ENCODE measurements around the gene COPS7B.

COPS7B gene

GRCh38 chr2:231751042-231751815 is 35.0 kb upstream of the COPS7B start:
- DNase-seq (ENCODE audit: extremely low spot score), result no peak
- CTCF ChIA-PET, result interaction anchor here (1.2 to 2.1 kb wide), 3 partner anchors 37 to 74 kb away, joined by 3 to 6 read pairs (median 4); no protein-coding TSS in a partner anchor
- TF ChIP-seq CTCF (IDR thresholded peaks at IDR 0.05; ENCODE audit: control extremely low read depth, extremely low read depth, low read depth, missing control alignments), result no peak
- POLR2A ChIA-PET, result no interaction called here

GRCh38 chr2:231752061-231752460 is 34.2 kb upstream of the COPS7B start:
- CTCF ChIA-PET, result interaction anchor here (1.2 to 1.3 kb wide), 2 partner anchors 38 to 74 kb away, joined by 3 to 4 read pairs; no protein-coding TSS in a partner anchor
- DNase-seq (ENCODE audit: extremely low spot score), result no peak
- TF ChIP-seq CTCF (IDR thresholded peaks at IDR 0.05; ENCODE audit: control extremely low read depth, extremely low read depth, low read depth, missing control alignments), result no peak
- POLR2A ChIA-PET, result no interaction called here

GRCh38 chr2:231761735-231762134 is 24.5 kb upstream of the COPS7B start:
- POLR2A ChIA-PET, result interaction anchor here (0.6 kb wide), 1 partner anchor 149 kb away, joined by 4 read pairs; no protein-coding TSS in a partner anchor
- no peak for TF ChIP-seq CTCF (IDR thresholded peaks at IDR 0.05; ENCODE audit: control extremely low read depth, extremely low read depth, low read depth, missing control alignments)
- no peak for DNase-seq (ENCODE audit: extremely low spot score)
- CTCF ChIA-PET, result interaction anchor here (0.9 to 2.5 kb wide), 10 partner anchors 10 to 47 kb away, joined by 3 to 8 read pairs (median 4); no protein-coding TSS in a partner anchor

GRCh38 chr2:231764124-231764523 is 22.1 kb upstream of the COPS7B start:
- no peak for TF ChIP-seq CTCF (IDR thresholded peaks at IDR 0.05; ENCODE audit: control extremely low read depth, extremely low read depth, low read depth, missing control alignments)
- POLR2A ChIA-PET, result no interaction called here
- DNase-seq (ENCODE audit: extremely low spot score), result no peak
- CTCF ChIA-PET, result interaction anchor here (2.2 kb wide), 1 partner anchor 49 kb away, joined by 6 read pairs; no protein-coding TSS in a partner anchor

- DNase-seq (ENCODE audit: extremely low spot score), result no peak
- CTCF ChIA-PET, result interaction anchor here (2.2 kb wide), 1 partner anchor 50 kb away, joined by 6 read pairs; no protein-coding TSS in a partner anchor
- POLR2A ChIA-PET, result no interaction called here
- no peak for TF ChIP-seq CTCF (IDR thresholded peaks at IDR 0.05; ENCODE audit: control extremely low read depth, extremely low read depth, low read depth, missing control alignments)
These were observed 21.5 kb upstream of the COPS7B start for GRCh38 chr2:231764760-231765159.

GRCh38 chr2:231765496-231765929 is 20.7 kb upstream of the COPS7B start:
- DNase-seq (ENCODE audit: extremely low spot score), result peak; percentile 19
- POLR2A ChIA-PET, result no interaction called here
- no peak for TF ChIP-seq CTCF (IDR thresholded peaks at IDR 0.05; ENCODE audit: control extremely low read depth, extremely low read depth, low read depth, missing control alignments)
- CTCF ChIA-PET, result interaction anchor here (2.2 kb wide), 1 partner anchor 50 kb away, joined by 6 read pairs; no protein-coding TSS in a partner anchor
